Esophagus muscularis mucosa (tissue), 4 donors: ENCODE measurements around the gene HNRNPF. TPM values are rescaled to one million over a fixed set of nuclear protein-coding genes. Genes with fewer than 3 reads are reported as not detected.

ENCODE experiments used
- DNase-seq: peaks from one replicate; pipeline ENCODE4 v3.0.0-alpha.2; 2017; ENCODE audit errors: extremely low spot score
- H3K27ac ChIP-seq, 4 donors: fragments of 200-600 bp; sonication (generic); replicated peaks in 1 of 4; 1 replicate in 3 of 4; 2 replicates in 1 of 4; pipeline ENCODE4 v1.5.1; 2016 to 2019; ENCODE audit warnings: mild to moderate bottlenecking in 1 of 4
- H3K27me3 ChIP-seq, 4 donors: fragments of 200-600 bp; sonication (generic); one replicate each; pipeline versions ENCODE4 v1.5.1 to v1.6.0; 2016 to 2019
- H3K36me3 ChIP-seq, 4 donors: fragments of 200-600 bp; sonication (generic); one replicate each; pipeline ENCODE4 v1.5.1; 2016 to 2019
- H3K4me1 ChIP-seq, 4 donors: fragments of 200-600 bp; sonication (generic); one replicate each; pipeline ENCODE4 v1.5.1; 2016 to 2019
- H3K4me3 ChIP-seq, 4 donors: fragments of 200-600 bp; sonication (generic); 1 replicate in 2 of 4; 2 replicates in 2 of 4; pipeline ENCODE4 v1.5.1; 2016 to 2019; ENCODE audit warnings: mild to moderate bottlenecking in 4 of 4, moderate library complexity in 1 of 4
- H3K9me3 ChIP-seq, 4 donors: fragments of 200-600 bp; sonication (generic); 1 replicate in 3 of 4; 2 replicates in 1 of 4; pipeline ENCODE4 v1.5.1; 2016 to 2019
- CTCF ChIP-seq, 3 experiments: fragments of 200-600 bp in 2 of 3; fragments of 450-650 bp in 1 of 3; sonication (generic) in 2 of 3; IDR thresholded peaks; one replicate each; pipeline ENCODE4 v1.5.1; 2017 to 2019; ENCODE audit warnings: antibody characterized with exemption in 3 of 3, mild to moderate bottlenecking in 2 of 3, moderate library complexity in 1 of 3
- EP300 ChIP-seq: sonication (generic); formaldehyde crosslinking; IDR thresholded peaks from one replicate; pipeline ENCODE4 v1.6.1; 2017; ENCODE audit warnings: antibody characterized with exemption
- POLR2A ChIP-seq: fragments of 450-650 bp; IDR thresholded peaks from one replicate; pipeline ENCODE4 v1.6.1; 2017; ENCODE audit warnings: antibody characterized with exemption, moderate library complexity, mild to moderate bottlenecking, low read depth
- POLR2AphosphoS5 ChIP-seq, 2 donors: sonication (generic); formaldehyde crosslinking; IDR thresholded peaks; one replicate each; pipeline ENCODE4 v1.6.1; 2017; ENCODE audit warnings: antibody characterized with exemption in 2 of 2
- WGBS: methylation state at CpG from one replicate; pipeline ENCODE4 v1.1.5; 2018; 5-methylcytosine and 5-hydroxymethylcytosine counted together
- intact Hi-C: fragments of 100-400 bp; cut with DNase I; formaldehyde crosslinking; loops from one replicate; pipeline ENCODE4 v1.15.1; 2023
- total RNA-seq, 4 donors: library from RNA; depleted of rRNA; stranded (reverse); fragments of >200 nt; gene quantifications; one replicate each; pipeline versions ENCODE4 v1.1.0 to v1.2.1, GENCODE V29; 2016

HNRNPF gene
- total RNA-seq, 4 donors from 2014 or later = 113 to 243 (median 176) TPM

- intact Hi-C loops = no loop called here
- Histone ChIP-seq H3K27me3 (peaks cover 0 to 21% (median 7%) of the 10 kb centered on the region in 4 donors), H3K4me1 (peaks cover 0 to 7% (median 3%) of the 10 kb centered on the region in 4 donors), H3K9me3 (no peaks in the 10 kb centered on the region), H3K27ac (no peak overlapping the region), H3K36me3 (no peaks in the 10 kb centered on the region), H3K4me3 (no peak overlapping the region)
- 70% methylated on average over 7 of the region's 7 CpGs for WGBS
- TF ChIP-seq EP300 = no peak
- no peak for TF ChIP-seq CTCF (IDR thresholded peaks at IDR 0.05)
- no peak for TF ChIP-seq POLR2A
- TF ChIP-seq POLR2AphosphoS5 (IDR thresholded peaks at IDR 0.05) = no peak
- no peak for DNase-seq
Observed at GRCh38 chr10:43350156-43350555, 58.8 kb downstream of the HNRNPF start.

DNA sequence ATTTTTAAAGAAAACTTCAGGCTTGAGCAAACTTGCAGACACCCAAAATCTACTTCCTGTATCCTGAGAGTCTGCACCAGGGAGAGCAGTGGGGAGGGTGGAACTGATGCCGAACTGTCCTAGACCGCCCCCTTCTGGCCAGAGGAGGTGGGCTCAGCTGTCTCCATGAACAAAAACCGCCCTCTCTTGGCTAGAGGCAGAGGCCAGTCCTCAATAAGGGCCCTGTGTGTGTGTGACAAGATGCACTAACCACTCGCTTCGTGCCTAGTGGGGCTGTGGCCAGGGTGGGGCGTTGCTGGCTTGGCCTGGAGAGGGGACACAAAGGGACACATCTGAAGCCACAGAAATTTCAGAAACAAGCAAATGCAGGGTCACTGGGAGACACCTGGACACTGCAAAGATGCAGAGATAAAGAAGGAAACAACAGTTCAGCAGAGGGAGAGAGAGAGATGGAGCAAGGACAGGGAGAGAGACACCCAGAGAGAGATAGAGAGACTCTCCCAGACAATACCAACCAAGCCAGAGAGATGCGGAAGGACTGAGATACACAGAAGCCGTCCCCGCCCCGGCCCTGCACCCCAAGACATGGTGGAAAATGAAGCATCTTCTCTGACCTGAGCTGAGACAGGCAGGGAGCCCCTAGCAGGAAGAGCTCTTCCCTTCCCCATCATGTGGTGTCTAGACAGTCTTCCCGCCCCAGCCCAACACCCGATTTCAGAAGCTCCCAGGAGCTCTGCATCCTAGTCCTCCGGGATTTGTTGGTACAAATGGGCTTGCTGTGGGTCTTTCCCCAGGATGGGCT, 60.3 kb downstream of the HNRNPF start:
- TF ChIP-seq POLR2A = no peak
- no peak for TF ChIP-seq POLR2AphosphoS5 (IDR thresholded peaks at IDR 0.05)
- TF ChIP-seq CTCF (IDR thresholded peaks at IDR 0.05) = peak; percentile 81 to 90 (median 81)
- no peak overlapping the region for H3K4me3 ChIP-seq
- WGBS = 53% methylated on average over 12 of the region's 13 CpGs
- H3K27ac ChIP-seq = no peak overlapping the region
- intact Hi-C loops = loop anchor here (2.0 kb wide), 1 partner anchor 56 kb away; no protein-coding TSS in a partner anchor
- H3K27me3 ChIP-seq = peaks cover 0 to 21% (median 7%) of the 10 kb centered on the region in 4 donors
- H3K9me3 ChIP-seq = no peaks in the 10 kb centered on the region
- peaks cover 0 to 7% (median 3%) of the 10 kb centered on the region in 4 donors for H3K4me1 ChIP-seq
- DNase-seq = peak; percentile 95
- H3K36me3 ChIP-seq = no peaks in the 10 kb centered on the region

- H3K4me1 ChIP-seq = peaks cover 0 to 7% (median 3%) of the 10 kb centered on the region in 4 donors
- no peaks in the 10 kb centered on the region for H3K9me3 ChIP-seq
- intact Hi-C loops = loop anchor here (2.0 kb wide), 1 partner anchor 55 kb away; no protein-coding TSS in a partner anchor
- no peak for TF ChIP-seq POLR2AphosphoS5 (IDR thresholded peaks at IDR 0.05)
- TF ChIP-seq EP300 = no peak
- no peak for TF ChIP-seq POLR2A
- no peak for TF ChIP-seq CTCF (IDR thresholded peaks at IDR 0.05)
- peaks cover 0 to 21% (median 7%) of the 10 kb centered on the region in 4 donors for H3K27me3 ChIP-seq
- no peaks in the 10 kb centered on the region for H3K36me3 ChIP-seq
- DNase-seq = no peak
- no peak overlapping the region for H3K4me3 ChIP-seq
- WGBS = 82% methylated on average over 4 of the region's 4 CpGs
- no peak overlapping the region for H3K27ac ChIP-seq
Observed at GRCh38 chr10:43347997-43348396, 61.0 kb downstream of the HNRNPF start.

DNA sequence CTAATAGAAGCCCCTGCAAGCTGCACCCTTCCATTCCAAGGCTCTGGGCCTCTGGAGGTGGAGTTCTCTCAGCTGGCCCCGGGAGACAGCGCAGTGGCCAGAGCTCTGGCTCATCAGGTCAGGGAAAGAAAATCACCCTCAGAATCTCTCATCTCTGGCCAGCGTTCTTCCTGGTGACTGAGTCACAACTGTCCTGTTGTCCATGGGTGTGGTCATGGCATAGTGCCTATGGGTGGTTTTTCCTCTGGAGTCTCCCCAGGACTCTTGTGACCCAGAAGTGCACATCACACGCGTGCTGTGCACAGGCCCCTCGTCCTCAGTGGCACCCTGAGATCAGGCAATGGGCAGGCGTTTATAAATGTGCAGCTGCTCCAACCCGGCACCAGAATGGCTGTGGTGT, 64.9 kb downstream of the HNRNPF start:
- Histone ChIP-seq H3K27ac (no peak overlapping the region), H3K36me3 (no peaks in the 10 kb centered on the region), H3K27me3 (peaks cover 0 to 15% (median 0%) of the 10 kb centered on the region in 4 donors), H3K4me3 (no peak overlapping the region), H3K4me1 (peaks cover 0 to 8% (median 0%) of the 10 kb centered on the region in 4 donors), H3K9me3 (no peaks in the 10 kb centered on the region)
- 80% methylated on average over 6 of the region's 8 CpGs for WGBS
- intact Hi-C loops = no loop called here
- DNase-seq = no peak
- TF ChIP-seq POLR2AphosphoS5 (IDR thresholded peaks at IDR 0.05) = no peak
- TF ChIP-seq EP300 = no peak
- TF ChIP-seq POLR2A = no peak
- no peak for TF ChIP-seq CTCF (IDR thresholded peaks at IDR 0.05)
